Immature natural killer cell (primary cell): ENCODE results near the gene INO80B. TPM values are rescaled to one million over a fixed set of nuclear protein-coding genes. Genes with fewer than 3 reads are reported as not detected.
"Not testable (repeated sequence)": the region's sequence is repeated elsewhere in the genome, so short reads cannot be mapped to it uniquely, and the experiment has no call there.

ENCODE experiments used
- DNase-seq, 3 donors: peaks; one replicate each; pipeline ENCODE4 v3.0.0; 2022; ENCODE audit warnings: mixed read lengths in 1 of 3
- H3K27ac Mint-ChIP-seq, 6 donors: one replicate each; pipeline ENCODE4 v1.8.0; 2020; ENCODE audit warnings: mixed read lengths in 6 of 6, mild to moderate bottlenecking in 5 of 6, inconsistent platforms in 4 of 6, moderate library complexity in 3 of 6
- H3K27me3 Mint-ChIP-seq, 3 donors: one replicate each; pipeline ENCODE4 v1.8.0; 2020 to 2021; ENCODE audit warnings: low read depth in 3 of 3, mild to moderate bottlenecking in 3 of 3, mixed read lengths in 3 of 3, moderate library complexity in 3 of 3, inconsistent platforms in 1 of 3
- H3K36me3 Mint-ChIP-seq, 3 donors: one replicate each; pipeline ENCODE4 v1.8.0; 2020; ENCODE audit warnings: mixed read lengths in 3 of 3, inconsistent platforms in 2 of 3, mild to moderate bottlenecking in 2 of 3
- H3K4me1 Mint-ChIP-seq, 2 donors: one replicate each; pipeline ENCODE4 v1.8.0; 2020; ENCODE audit warnings: inconsistent platforms in 2 of 2, mild to moderate bottlenecking in 2 of 2, mixed read lengths in 2 of 2, moderate library complexity in 1 of 2
- H3K4me3 Mint-ChIP-seq, 5 donors: one replicate each; pipeline ENCODE4 v1.8.0; 2020; ENCODE audit warnings: mild to moderate bottlenecking in 5 of 5, mixed read lengths in 5 of 5, inconsistent platforms in 3 of 5, moderate library complexity in 3 of 5
- H3K9me3 Mint-ChIP-seq, 6 donors: one replicate each; pipeline ENCODE4 v1.8.0; 2020; ENCODE audit warnings: mild to moderate bottlenecking in 6 of 6, mixed read lengths in 6 of 6, inconsistent platforms in 4 of 6, moderate library complexity in 3 of 6
- polyA plus RNA-seq, 3 donors: library from polyadenylated mRNA; unstranded; fragments of 300-500 nt; fragmentation: Illumina TruSeq; gene quantifications; one replicate each; pipeline ENCODE4 v1.2.3, GENCODE V29; 2021

Gene INO80B
- polyA plus RNA-seq, 3 donors from 2014 or later = 3.9 to 11.1 (median 9.3) TPM

GRCh38 chr2:74430502-74430901, 24.4 kb upstream of the INO80B start:
- Mint-ChIP-seq H3K27me3 (peaks cover 0 to 2% (median 0%) of the 10 kb centered on the region in 3 donors), H3K27ac (no peak overlapping the region), H3K9me3 (no peaks in the 10 kb centered on the region), H3K4me1 (no peaks in the 10 kb centered on the region), H3K36me3 (peaks cover 0 to 19% (median 8%) of the 10 kb centered on the region in 3 donors), H3K4me3 (no peak overlapping the region)
- no peak for DNase-seq

- Mint-ChIP-seq H3K4me3 (no peak overlapping the region), H3K27me3 (peaks cover 2 to 5% (median 2%) of the 10 kb centered on the region in 3 donors), H3K27ac (no peak overlapping the region), H3K36me3 (no peaks in the 10 kb centered on the region), H3K9me3 (no peaks in the 10 kb centered on the region), H3K4me1 (peaks cover 22 to 23% of the 10 kb centered on the region in 2 donors)
- DNase-seq = no peak
These were observed 18.6 kb upstream of the INO80B start for GRCh38 chr2:74436111-74436805.

GRCh38 chr2:74436848-74437695, 17.8 kb upstream of the INO80B start:
- Mint-ChIP-seq H3K27me3 (peaks cover 2 to 5% (median 3%) of the 10 kb centered on the region in 3 donors), H3K9me3 (no peaks in the 10 kb centered on the region), H3K4me1 (peaks cover 23 to 25% of the 10 kb centered on the region in 2 donors), H3K36me3 (no peaks in the 10 kb centered on the region), H3K27ac (peak overlapping the region in 3 of 6 donors; percentile 15 to 82 (median 67)), H3K4me3 (no peak overlapping the region)
- no peak for DNase-seq

GRCh38 chr2:74438248-74438647, 16.6 kb upstream of the INO80B start:
- peak overlapping the region in 4 of 6 donors; percentile 48 to 85 (median 66) for H3K27ac Mint-ChIP-seq
- H3K9me3 Mint-ChIP-seq = no peaks in the 10 kb centered on the region
- H3K27me3 Mint-ChIP-seq = peaks cover 5 to 6% (median 6%) of the 10 kb centered on the region in 3 donors
- DNase-seq = no peak
- no peak overlapping the region for H3K4me3 Mint-ChIP-seq
- no peaks in the 10 kb centered on the region for H3K36me3 Mint-ChIP-seq
- H3K4me1 Mint-ChIP-seq = peaks cover 27 to 29% of the 10 kb centered on the region in 2 donors

- Mint-ChIP-seq H3K4me3 (peak overlapping the region; percentile 18 to 83 (median 81)), H3K27ac (peak overlapping the region in 5 of 6 donors; percentile 48 to 85 (median 82)), H3K9me3 (no peaks in the 10 kb centered on the region), H3K36me3 (no peaks in the 10 kb centered on the region), H3K4me1 (peaks cover 27 to 29% of the 10 kb centered on the region in 2 donors), H3K27me3 (peaks cover 6 to 8% (median 6%) of the 10 kb centered on the region in 3 donors)
- no peak for DNase-seq
These were observed 15.5 kb upstream of the INO80B start for GRCh38 chr2:74439373-74439772.

GRCh38 chr2:74439803-74440377, 15.0 kb upstream of the INO80B start:
- no peaks in the 10 kb centered on the region for H3K9me3 Mint-ChIP-seq
- H3K36me3 Mint-ChIP-seq = no peaks in the 10 kb centered on the region
- peaks cover 6 to 8% (median 6%) of the 10 kb centered on the region in 3 donors for H3K27me3 Mint-ChIP-seq
- H3K27ac Mint-ChIP-seq = peak overlapping the region; percentile 23 to 85 (median 61)
- peaks cover 27 to 29% of the 10 kb centered on the region in 2 donors for H3K4me1 Mint-ChIP-seq
- DNase-seq = no peak
- H3K4me3 Mint-ChIP-seq = peak overlapping the region; percentile 70 to 83 (median 81)

GRCh38 chr2:74440378-74441169, 14.3 kb upstream of the INO80B start:
- peak; percentile 73 to 82 (median 76) for DNase-seq
- Mint-ChIP-seq H3K36me3 (no peaks in the 10 kb centered on the region), H3K4me3 (peak overlapping the region; percentile 70 to 83 (median 81)), H3K4me1 (peaks cover 27 to 29% of the 10 kb centered on the region in 2 donors), H3K9me3 (no peaks in the 10 kb centered on the region), H3K27ac (peak overlapping the region in 4 of 6 donors; percentile 48 to 85 (median 80)), H3K27me3 (peaks cover 6 to 8% (median 6%) of the 10 kb centered on the region in 3 donors)

GRCh38 chr2:74441170-74441689, 13.7 kb upstream of the INO80B start:
- peak overlapping the region; percentile 54 to 83 (median 81) for H3K4me3 Mint-ChIP-seq
- DNase-seq = no peak
- peaks cover 27 to 29% of the 10 kb centered on the region in 2 donors for H3K4me1 Mint-ChIP-seq
- H3K27ac Mint-ChIP-seq = peak overlapping the region in 3 of 6 donors; percentile 40 to 80 (median 62)
- no peaks in the 10 kb centered on the region for H3K36me3 Mint-ChIP-seq
- no peaks in the 10 kb centered on the region for H3K9me3 Mint-ChIP-seq
- H3K27me3 Mint-ChIP-seq = peaks cover 3 to 8% (median 6%) of the 10 kb centered on the region in 3 donors

- Mint-ChIP-seq H3K4me1 (peaks cover 27 to 29% of the 10 kb centered on the region in 2 donors), H3K9me3 (no peaks in the 10 kb centered on the region), H3K36me3 (no peaks in the 10 kb centered on the region), H3K4me3 (peak within 1 kb of the TSS; percentile 81 to 89 (median 83)), H3K27me3 (peaks cover 3 to 8% (median 5%) of the 10 kb centered on the region in 3 donors), H3K27ac (peak within 1 kb of the TSS in 4 of 6 donors; percentile 57 to 88 (median 82))
- DNase-seq = peak; percentile 43 to 70 (median 67)
These were observed 13.0 kb upstream of the INO80B start, which contains the start of gene RTKN for GRCh38 chr2:74441690-74442482. Gene RTKN (minus strand): TSS chr2:74441937. CDS start chr2:74441816, 121 bp downstream.

- H3K9me3 Mint-ChIP-seq, H3K27me3 Mint-ChIP-seq, H3K36me3 Mint-ChIP-seq, DNase-seq: not testable (repeated sequence)
- peak overlapping the region; percentile 80 to 89 (median 81) for H3K4me3 Mint-ChIP-seq
- H3K4me1 Mint-ChIP-seq = peaks cover 27 to 29% of the 10 kb centered on the region in 2 donors
- H3K27ac Mint-ChIP-seq = peak overlapping the region in 3 of 6 donors; percentile 81 to 88 (median 83)
These were observed 12.2 kb upstream of the INO80B start for GRCh38 chr2:74442483-74443297.

GRCh38 chr2:74444498-74445318, 10.2 kb upstream of the INO80B start:
- Mint-ChIP-seq H3K27me3 (peaks cover 4 to 6% (median 5%) of the 10 kb centered on the region in 3 donors), H3K4me3 (no peak overlapping the region), H3K36me3 (no peaks in the 10 kb centered on the region), H3K27ac (no peak overlapping the region), H3K9me3 (no peaks in the 10 kb centered on the region), H3K4me1 (peaks cover 12 to 17% of the 10 kb centered on the region in 2 donors)
- DNase-seq = no peak
